Upper lobe of right lung (tissue), 1 donor: ENCODE data around the gene MED23. TPM values are rescaled to one million over a fixed set of nuclear protein-coding genes. Genes with fewer than 3 reads are reported as not detected.

Experiments used
- ATAC-seq: fragments of 200-7000 bp; cut with Tn5 transposase; one replicate; pipeline ENCODE4 v1.9.1; 2020; ENCODE audit warnings: mild to moderate bottlenecking, moderate library complexity
- DNase-seq: peaks from one replicate; pipeline ENCODE4 v3.0.0-alpha.2; 2020
- H3K27ac ChIP-seq: fragments of 200-600 bp; one replicate; pipeline ENCODE4 v1.8.0; 2022
- H3K27me3 ChIP-seq: fragments of 200-600 bp; one replicate; pipeline ENCODE4 v1.8.0; 2022; ENCODE audit warnings: mild to moderate bottlenecking
- H3K36me3 ChIP-seq: fragments of 200-600 bp; one replicate; pipeline ENCODE4 v1.8.0; 2022
- H3K4me1 ChIP-seq: fragments of 200-600 bp; one replicate; pipeline ENCODE4 v1.8.0; 2022
- H3K4me3 ChIP-seq: fragments of 200-600 bp; one replicate; pipeline ENCODE4 v1.8.0; 2022; ENCODE audit warnings: mild to moderate bottlenecking
- H3K9me3 ChIP-seq: fragments of 200-600 bp; one replicate; pipeline ENCODE4 v1.8.0; 2022
- CTCF ChIP-seq: fragments of 200-600 bp; IDR thresholded peaks from one replicate; pipeline ENCODE4 v1.8.0; 2022; ENCODE audit warnings: antibody characterized with exemption
- intact Hi-C: fragments of 100-400 bp; cut with DNase I; formaldehyde crosslinking; loops from one replicate; pipeline ENCODE4 v1.11.0; 2022
- total RNA-seq: library from RNA; stranded (reverse); fragmentation: NEBNext Ultra II Directional; extraction: Animal tissue kit (Norgen Biotek cat#: 25700); gene quantifications from one replicate; pipeline ENCODE4 v1.2.1, GENCODE V29; 2021
- donor health status: DM: no; HTN: yes; CAD: no; lungs with severe emphysema.

Gene MED23
- total RNA-seq, 1 donor from 2014 or later, result 25.8 TPM

DNA sequence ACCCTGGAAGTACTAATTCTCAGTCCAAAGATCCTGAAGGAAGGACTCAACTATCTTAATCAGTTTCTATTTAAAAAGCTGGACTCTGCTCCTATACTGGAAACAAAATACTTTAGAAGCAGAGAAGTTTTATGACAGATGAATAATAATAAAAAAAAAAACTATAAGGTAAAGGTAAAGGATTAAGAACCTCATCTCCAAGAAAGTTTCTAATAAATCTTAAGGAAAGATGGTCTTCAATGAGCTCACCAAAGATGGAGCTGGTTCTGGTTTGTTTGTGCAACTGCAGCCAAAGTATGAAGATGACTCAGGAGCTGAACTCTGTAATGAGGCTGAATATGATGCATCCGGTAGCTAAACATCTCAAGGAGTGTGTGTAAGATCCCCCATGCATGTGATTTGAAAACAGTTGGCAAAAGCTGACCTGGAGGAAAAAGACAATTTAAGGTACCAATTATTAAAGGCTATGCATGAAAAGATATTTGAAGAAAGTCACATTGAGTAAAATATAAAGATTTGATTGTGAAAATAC, 25.2 kb downstream of the MED23 start:
- Histone ChIP-seq H3K27me3 (no peaks in the 10 kb centered on the region), H3K9me3 (no peaks in the 10 kb centered on the region), H3K4me1 (no peaks in the 10 kb centered on the region), H3K36me3 (peaks cover 98% of the 10 kb centered on the region), H3K4me3 (no peak overlapping the region), H3K27ac (no peak overlapping the region)
- no peak for TF ChIP-seq CTCF
- no peak for DNase-seq
- intact Hi-C loops, result no loop called here
- no peak for ATAC-seq

DNA sequence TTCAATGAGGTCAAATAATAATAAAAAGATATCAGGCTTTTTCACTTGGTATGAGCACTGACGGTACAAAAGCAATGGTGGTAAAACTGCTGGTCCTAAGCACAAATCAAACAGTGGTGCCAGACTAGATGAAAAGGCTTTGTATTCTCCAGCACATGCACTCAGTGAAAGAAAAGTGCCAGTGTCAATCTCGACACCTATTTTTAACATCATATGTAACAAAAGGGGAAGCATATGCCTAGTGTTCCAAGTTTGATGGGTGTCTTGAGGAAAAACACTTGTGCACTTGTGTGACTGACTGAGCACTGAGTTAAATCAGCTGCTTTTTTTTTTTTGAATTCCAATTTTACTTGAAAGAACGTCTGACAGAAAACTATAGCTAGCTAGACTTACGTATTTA, 27.3 kb downstream of the MED23 start:
- peaks cover 100% of the 10 kb centered on the region for H3K36me3 ChIP-seq
- H3K27me3 ChIP-seq, result no peaks in the 10 kb centered on the region
- H3K9me3 ChIP-seq, result no peaks in the 10 kb centered on the region
- H3K4me3 ChIP-seq, result no peak overlapping the region
- no peak for TF ChIP-seq CTCF
- ATAC-seq, result no peak
- no peak for DNase-seq
- no peak overlapping the region for H3K27ac ChIP-seq
- no peaks in the 10 kb centered on the region for H3K4me1 ChIP-seq
- intact Hi-C loops, result no loop called here

- no peak for DNase-seq
- H3K4me3 ChIP-seq, result no peak overlapping the region
- intact Hi-C loops, result no loop called here
- H3K36me3 ChIP-seq, result peaks cover 100% of the 10 kb centered on the region
- H3K4me1 ChIP-seq, result no peaks in the 10 kb centered on the region
- no peak overlapping the region for H3K27ac ChIP-seq
- ATAC-seq, result no peak
- no peak for TF ChIP-seq CTCF
- no peaks in the 10 kb centered on the region for H3K27me3 ChIP-seq
- H3K9me3 ChIP-seq, result no peaks in the 10 kb centered on the region
Observed at GRCh38 chr6:131597446-131597845, 30.6 kb downstream of the MED23 start.

DNA sequence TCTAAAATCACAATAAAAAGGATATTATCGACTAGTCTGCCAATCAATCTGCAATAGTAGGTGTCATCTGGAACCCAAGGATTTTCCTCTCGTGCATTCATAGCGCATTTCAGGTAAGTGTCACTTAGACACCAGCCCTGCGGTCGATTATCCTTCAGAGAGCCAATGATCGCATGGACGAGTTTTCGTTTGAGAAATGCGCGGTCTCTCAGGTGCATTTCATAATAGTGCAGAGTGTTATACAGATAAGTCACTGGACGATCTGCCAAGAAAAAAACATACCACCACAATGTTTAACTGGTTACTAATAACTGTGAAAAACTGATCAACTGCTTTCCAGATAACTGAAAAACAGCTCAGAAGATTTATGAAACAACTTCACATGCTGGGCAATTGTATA, 34.0 kb downstream of the MED23 start:
- ATAC-seq (no peak), DNase-seq (no peak)
- H3K4me3 ChIP-seq, result no peak overlapping the region
- no peak for TF ChIP-seq CTCF
- intact Hi-C loops, result no loop called here
- H3K36me3 ChIP-seq, result peaks cover 100% of the 10 kb centered on the region
- no peaks in the 10 kb centered on the region for H3K27me3 ChIP-seq
- no peaks in the 10 kb centered on the region for H3K4me1 ChIP-seq
- no peaks in the 10 kb centered on the region for H3K9me3 ChIP-seq
- no peak overlapping the region for H3K27ac ChIP-seq

GRCh38 chr6:131592935-131593334, 35.1 kb downstream of the MED23 start:
- H3K4me3 ChIP-seq, result no peak overlapping the region
- no peaks in the 10 kb centered on the region for H3K27me3 ChIP-seq
- H3K36me3 ChIP-seq, result peaks cover 100% of the 10 kb centered on the region
- no peak for TF ChIP-seq CTCF
- intact Hi-C loops, result no loop called here
- H3K9me3 ChIP-seq, result no peaks in the 10 kb centered on the region
- no peak for ATAC-seq
- DNase-seq, result no peak
- H3K27ac ChIP-seq, result no peak overlapping the region
- no peaks in the 10 kb centered on the region for H3K4me1 ChIP-seq

GRCh38 chr6:131588643-131589042, 39.4 kb downstream of the MED23 start:
- intact Hi-C loops, result no loop called here
- Histone ChIP-seq H3K9me3 (no peaks in the 10 kb centered on the region), H3K4me3 (no peak overlapping the region), H3K27ac (no peak overlapping the region), H3K27me3 (no peaks in the 10 kb centered on the region), H3K36me3 (peaks cover 95% of the 10 kb centered on the region), H3K4me1 (no peaks in the 10 kb centered on the region)
- ATAC-seq (no peak), DNase-seq (no peak)
- TF ChIP-seq CTCF, result no peak
